Measurements from ENCODE around the gene TBC1D22A.

TBC1D22A gene

GRCh38 chr22:46941968-46942798 is 179.7 kb downstream of the TBC1D22A start:
- DNase-seq, result no peak

- DNase-seq, result no peak
These were observed 180.6 kb downstream of the TBC1D22A start for GRCh38 chr22:46942799-46943785.

- DNase-seq, result no peak
These were observed 183.0 kb downstream of the TBC1D22A start for GRCh38 chr22:46945481-46945880.

GRCh38 chr22:46946383-46946962 is 184.0 kb downstream of the TBC1D22A start:
- DNase-seq, result no peak

GRCh38 chr22:46947516-46948257 is 185.2 kb downstream of the TBC1D22A start:
- no peak for DNase-seq

GRCh38 chr22:46948411-46949144 is 186.1 kb downstream of the TBC1D22A start:
- no peak for DNase-seq

- DNase-seq, result no peak
These were observed 188.9 kb downstream of the TBC1D22A start for GRCh38 chr22:46951350-46951749.

- no peak for DNase-seq
These were observed 189.5 kb downstream of the TBC1D22A start for GRCh38 chr22:46951973-46952372.

GRCh38 chr22:46953968-46954765 is 191.7 kb downstream of the TBC1D22A start:
- no peak for DNase-seq

GRCh38 chr22:46954781-46955180 is 192.3 kb downstream of the TBC1D22A start:
- no peak for DNase-seq

- DNase-seq, result no peak
These were observed 194.2 kb downstream of the TBC1D22A start for GRCh38 chr22:46956498-46957215.

- DNase-seq, result no peak
These were observed 195.1 kb downstream of the TBC1D22A start for GRCh38 chr22:46957521-46957920.

GRCh38 chr22:46958191-46958590 is 195.7 kb downstream of the TBC1D22A start:
- no peak for DNase-seq

GRCh38 chr22:46958658-46959057 is 196.2 kb downstream of the TBC1D22A start:
- no peak for DNase-seq

GRCh38 chr22:46959369-46959768 is 196.9 kb downstream of the TBC1D22A start:
- no peak for DNase-seq

GRCh38 chr22:46961591-46962295 is 199.3 kb downstream of the TBC1D22A start:
- DNase-seq, result no peak

GRCh38 chr22:46962406-46962805 is 200.0 kb downstream of the TBC1D22A start:
- DNase-seq, result no peak

- DNase-seq, result no peak
These were observed 201.5 kb downstream of the TBC1D22A start for GRCh38 chr22:46963672-46964545.
